ENCODE results near the gene NKX6-1.

Gene NKX6-1

DNA sequence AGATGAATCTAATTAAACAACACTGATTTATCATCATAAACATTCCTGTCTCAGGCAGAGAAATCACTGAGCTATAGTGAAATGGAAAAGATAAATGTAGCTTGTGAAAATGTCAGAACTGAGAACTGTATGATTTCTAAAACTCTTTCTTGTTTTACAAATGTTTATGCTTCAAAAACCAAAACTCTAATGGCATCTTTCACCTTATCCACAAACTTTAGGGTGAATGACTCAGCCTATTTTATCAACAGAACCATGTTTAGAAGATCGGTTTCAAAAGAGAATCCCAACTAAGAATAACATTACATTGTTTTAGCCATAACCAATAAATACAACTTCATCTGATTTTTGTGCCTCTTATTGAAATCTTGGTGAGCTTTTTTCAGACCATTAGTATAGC is 21.4 kb downstream of the NKX6-1 start:
- H3K79me2 ChIP-seq (ENCODE audit: control insufficient read depth, insufficient read depth, low read length, unreplicated experiment), result no peaks in the 10 kb centered on the region
- peaks cover 86% of the 10 kb centered on the region for H3K27me3 ChIP-seq (ENCODE audit: insufficient read depth, low read length)
- H3K27ac ChIP-seq (ENCODE audit: low read depth, low read length), result no peak overlapping the region
- no peak overlapping the region for H2AFZ ChIP-seq (ENCODE audit: low read length, unreplicated experiment)
- H3K36me3 ChIP-seq (ENCODE audit: insufficient read depth, low read length), result no peaks in the 10 kb centered on the region
- H3K4me1 ChIP-seq (ENCODE audit: control insufficient read depth, insufficient read depth, low read length, unreplicated experiment), result no peaks in the 10 kb centered on the region
- no peak overlapping the region for H3K4me3 ChIP-seq (ENCODE audit: low read depth, low read length)

- Histone ChIP-seq H3K4me1 (ENCODE audit: control insufficient read depth, insufficient read depth, low read length, unreplicated experiment) (no peaks in the 10 kb centered on the region), H3K27ac (ENCODE audit: low read depth, low read length) (no peak overlapping the region), H3K79me2 (ENCODE audit: control insufficient read depth, insufficient read depth, low read length, unreplicated experiment) (no peaks in the 10 kb centered on the region)
Observed at GRCh38 chr4:84474107-84474506, 25.0 kb downstream of the NKX6-1 start.

DNA sequence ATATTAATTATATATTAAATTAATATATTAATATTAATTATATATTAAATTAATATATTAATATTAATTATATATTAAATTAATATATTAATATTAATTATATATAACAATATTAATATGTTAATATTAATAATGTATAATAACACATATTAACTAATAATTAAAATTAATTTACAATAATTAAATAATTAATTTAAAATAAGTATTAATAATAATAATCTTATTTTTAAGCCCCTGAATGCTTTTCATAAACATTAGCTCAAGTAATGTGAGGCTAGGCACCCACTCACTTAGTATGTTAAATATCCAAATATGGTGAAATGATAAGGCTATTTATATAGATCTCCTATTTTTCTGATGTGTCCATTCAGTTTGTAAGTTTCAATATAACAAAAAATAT is 26.9 kb downstream of the NKX6-1 start:
- no peak overlapping the region for H3K4me3 ChIP-seq (ENCODE audit: low read depth, low read length)
- no peak overlapping the region for H2AFZ ChIP-seq (ENCODE audit: low read length, unreplicated experiment)

More at GRCh38 chr4:84474107-84474506, 25.0 kb downstream of the NKX6-1 start:
- Histone ChIP-seq H3K27me3 (ENCODE audit: insufficient read depth, low read length) (peaks cover 59% of the 10 kb centered on the region), H2AFZ (ENCODE audit: low read length, unreplicated experiment) (no peak overlapping the region), H3K4me3 (ENCODE audit: low read depth, low read length) (no peak overlapping the region), H3K36me3 (ENCODE audit: insufficient read depth, low read length) (no peaks in the 10 kb centered on the region)

DNA sequence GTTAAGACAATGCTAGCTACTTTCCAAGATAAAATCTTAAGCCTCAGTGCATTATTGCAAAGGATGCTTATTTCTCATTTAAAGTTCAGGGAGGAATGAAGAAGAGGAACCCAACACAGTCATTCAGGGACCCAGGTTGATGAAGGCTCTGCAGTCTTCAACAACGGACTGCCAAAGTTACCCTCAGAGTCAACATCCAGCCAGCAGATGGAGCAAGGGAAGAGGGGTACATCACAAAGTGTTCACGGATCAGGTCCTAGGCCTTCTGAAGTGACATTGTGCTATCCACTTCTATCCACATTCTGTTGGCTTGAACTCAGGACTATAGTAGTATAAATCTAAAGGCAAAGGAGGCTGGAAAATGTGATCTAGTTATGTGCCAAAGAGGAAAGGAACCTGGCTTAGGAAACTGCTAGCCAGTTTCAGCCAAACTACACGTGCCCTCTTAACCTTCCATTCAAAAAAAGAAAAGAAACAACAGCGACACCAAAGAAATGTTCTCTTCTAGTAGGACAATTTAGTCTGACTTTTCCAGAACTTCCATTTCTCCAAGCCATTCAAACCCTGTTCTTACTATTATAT is 28.8 kb downstream of the NKX6-1 start:
- no peaks in the 10 kb centered on the region for H3K79me2 ChIP-seq (ENCODE audit: control insufficient read depth, insufficient read depth, low read length, unreplicated experiment)
- no peaks in the 10 kb centered on the region for H3K4me1 ChIP-seq (ENCODE audit: control insufficient read depth, insufficient read depth, low read length, unreplicated experiment)
- no peaks in the 10 kb centered on the region for H3K36me3 ChIP-seq (ENCODE audit: insufficient read depth, low read length)
- no peak overlapping the region for H2AFZ ChIP-seq (ENCODE audit: low read length, unreplicated experiment)
- H3K27ac ChIP-seq (ENCODE audit: low read depth, low read length), result no peak overlapping the region
- H3K4me3 ChIP-seq (ENCODE audit: low read depth, low read length), result no peak overlapping the region
- peaks cover 62% of the 10 kb centered on the region for H3K27me3 ChIP-seq (ENCODE audit: insufficient read depth, low read length)

More for the DNA sequence above, 26.9 kb downstream of the NKX6-1 start:
- Histone ChIP-seq H3K27me3 (ENCODE audit: insufficient read depth, low read length) (peaks cover 59% of the 10 kb centered on the region), H3K4me1 (ENCODE audit: control insufficient read depth, insufficient read depth, low read length, unreplicated experiment) (no peaks in the 10 kb centered on the region), H3K27ac (ENCODE audit: low read depth, low read length) (no peak overlapping the region), H3K79me2 (ENCODE audit: control insufficient read depth, insufficient read depth, low read length, unreplicated experiment) (no peaks in the 10 kb centered on the region), H3K36me3 (ENCODE audit: insufficient read depth, low read length) (no peaks in the 10 kb centered on the region)

DNA sequence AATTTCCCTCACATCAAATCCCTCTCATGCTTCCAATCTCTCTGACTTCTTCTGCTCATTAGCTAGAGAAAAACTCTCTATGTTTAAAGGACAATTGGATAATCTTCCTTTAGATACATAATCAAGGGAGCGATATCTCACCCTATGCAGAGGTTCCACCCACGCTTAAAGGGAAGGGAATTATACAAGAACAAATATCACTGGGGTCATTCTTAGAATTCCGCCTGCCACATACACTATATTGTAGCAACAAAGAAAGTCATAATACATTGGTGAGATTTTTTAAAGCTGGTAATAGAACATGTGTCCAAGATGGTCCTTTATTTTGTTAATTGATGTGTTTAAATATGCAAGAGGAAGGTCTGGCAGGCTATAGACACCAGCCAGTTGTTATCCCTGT is 31.5 kb downstream of the NKX6-1 start:
- H3K27ac ChIP-seq (ENCODE audit: low read depth, low read length), result no peak overlapping the region
- no peaks in the 10 kb centered on the region for H3K79me2 ChIP-seq (ENCODE audit: control insufficient read depth, insufficient read depth, low read length, unreplicated experiment)
- no peaks in the 10 kb centered on the region for H3K36me3 ChIP-seq (ENCODE audit: insufficient read depth, low read length)
- no peak overlapping the region for H3K4me3 ChIP-seq (ENCODE audit: low read depth, low read length)
- H3K27me3 ChIP-seq (ENCODE audit: insufficient read depth, low read length), result peaks cover 50% of the 10 kb centered on the region
- no peak overlapping the region for H2AFZ ChIP-seq (ENCODE audit: low read length, unreplicated experiment)
- H3K4me1 ChIP-seq (ENCODE audit: control insufficient read depth, insufficient read depth, low read length, unreplicated experiment), result no peaks in the 10 kb centered on the region

DNA sequence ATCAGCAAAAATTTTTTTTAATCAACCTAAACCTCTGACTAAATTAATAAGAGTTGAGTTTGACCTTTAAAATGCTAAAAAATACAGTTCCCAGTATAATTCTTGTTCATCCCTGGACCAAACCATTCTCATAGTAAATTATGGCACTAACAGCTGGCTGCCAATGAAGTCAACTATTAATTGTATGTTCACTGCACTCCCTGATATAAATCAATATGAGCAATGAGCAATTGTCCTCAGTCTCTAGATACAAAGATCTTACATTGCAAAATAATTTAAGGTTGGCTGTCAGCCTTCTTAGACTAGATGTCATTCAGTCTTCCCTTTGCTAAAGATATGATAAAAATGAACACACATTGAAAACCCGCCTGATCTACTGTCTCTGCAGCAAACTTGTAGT is 39.3 kb downstream of the NKX6-1 start:
- Histone ChIP-seq H3K27ac (ENCODE audit: low read depth, low read length) (no peak overlapping the region), H3K4me3 (ENCODE audit: low read depth, low read length) (no peak overlapping the region), H3K79me2 (ENCODE audit: control insufficient read depth, insufficient read depth, low read length, unreplicated experiment) (no peaks in the 10 kb centered on the region), H3K27me3 (ENCODE audit: insufficient read depth, low read length) (peaks cover 59% of the 10 kb centered on the region), H3K36me3 (ENCODE audit: insufficient read depth, low read length) (no peaks in the 10 kb centered on the region), H2AFZ (ENCODE audit: low read length, unreplicated experiment) (no peak overlapping the region), H3K4me1 (ENCODE audit: control insufficient read depth, insufficient read depth, low read length, unreplicated experiment) (no peaks in the 10 kb centered on the region)

- H2AFZ ChIP-seq (ENCODE audit: low read length, unreplicated experiment), result no peak overlapping the region
- peaks cover 56% of the 10 kb centered on the region for H3K27me3 ChIP-seq (ENCODE audit: insufficient read depth, low read length)
- no peaks in the 10 kb centered on the region for H3K79me2 ChIP-seq (ENCODE audit: control insufficient read depth, insufficient read depth, low read length, unreplicated experiment)
- no peak overlapping the region for H3K4me3 ChIP-seq (ENCODE audit: low read depth, low read length)
- no peaks in the 10 kb centered on the region for H3K4me1 ChIP-seq (ENCODE audit: control insufficient read depth, insufficient read depth, low read length, unreplicated experiment)
- H3K27ac ChIP-seq (ENCODE audit: low read depth, low read length), result no peak overlapping the region
- H3K36me3 ChIP-seq (ENCODE audit: insufficient read depth, low read length), result no peaks in the 10 kb centered on the region
Observed at GRCh38 chr4:84456157-84456556, 42.9 kb downstream of the NKX6-1 start.

GRCh38 chr4:84455697-84456096 is 43.4 kb downstream of the NKX6-1 start:
- no peaks in the 10 kb centered on the region for H3K36me3 ChIP-seq (ENCODE audit: insufficient read depth, low read length)
- H3K4me3 ChIP-seq (ENCODE audit: low read depth, low read length), result no peak overlapping the region
- no peaks in the 10 kb centered on the region for H3K79me2 ChIP-seq (ENCODE audit: control insufficient read depth, insufficient read depth, low read length, unreplicated experiment)
- H2AFZ ChIP-seq (ENCODE audit: low read length, unreplicated experiment), result no peak overlapping the region
- H3K4me1 ChIP-seq (ENCODE audit: control insufficient read depth, insufficient read depth, low read length, unreplicated experiment), result no peaks in the 10 kb centered on the region
- peaks cover 56% of the 10 kb centered on the region for H3K27me3 ChIP-seq (ENCODE audit: insufficient read depth, low read length)
- no peak overlapping the region for H3K27ac ChIP-seq (ENCODE audit: low read depth, low read length)

DNA sequence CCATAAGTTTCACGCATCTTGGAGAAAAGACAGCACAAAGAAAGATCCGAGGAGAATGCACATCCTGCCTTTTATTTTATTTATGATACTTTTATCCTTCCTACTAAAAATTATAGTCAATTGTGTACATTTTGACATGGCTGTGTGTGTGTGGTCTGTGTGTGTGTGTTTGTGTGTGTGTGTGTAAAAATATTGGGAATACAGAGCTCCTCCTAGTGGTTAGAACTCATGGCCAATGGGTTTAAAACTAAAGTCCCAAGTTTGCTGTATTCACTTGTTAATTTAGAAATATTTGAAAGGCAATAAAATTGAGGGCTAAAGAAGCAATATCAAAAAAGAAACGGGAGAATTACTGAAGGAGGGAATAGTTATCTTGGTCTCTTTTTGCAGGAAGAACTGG is 47.5 kb downstream of the NKX6-1 start:
- peaks cover 42% of the 10 kb centered on the region for H3K27me3 ChIP-seq (ENCODE audit: insufficient read depth, low read length)
- no peaks in the 10 kb centered on the region for H3K36me3 ChIP-seq (ENCODE audit: insufficient read depth, low read length)
- H3K4me3 ChIP-seq (ENCODE audit: low read depth, low read length), result no peak overlapping the region
- H2AFZ ChIP-seq (ENCODE audit: low read length, unreplicated experiment), result no peak overlapping the region
- no peaks in the 10 kb centered on the region for H3K79me2 ChIP-seq (ENCODE audit: control insufficient read depth, insufficient read depth, low read length, unreplicated experiment)
- no peak overlapping the region for H3K27ac ChIP-seq (ENCODE audit: low read depth, low read length)
- no peaks in the 10 kb centered on the region for H3K4me1 ChIP-seq (ENCODE audit: control insufficient read depth, insufficient read depth, low read length, unreplicated experiment)

DNA sequence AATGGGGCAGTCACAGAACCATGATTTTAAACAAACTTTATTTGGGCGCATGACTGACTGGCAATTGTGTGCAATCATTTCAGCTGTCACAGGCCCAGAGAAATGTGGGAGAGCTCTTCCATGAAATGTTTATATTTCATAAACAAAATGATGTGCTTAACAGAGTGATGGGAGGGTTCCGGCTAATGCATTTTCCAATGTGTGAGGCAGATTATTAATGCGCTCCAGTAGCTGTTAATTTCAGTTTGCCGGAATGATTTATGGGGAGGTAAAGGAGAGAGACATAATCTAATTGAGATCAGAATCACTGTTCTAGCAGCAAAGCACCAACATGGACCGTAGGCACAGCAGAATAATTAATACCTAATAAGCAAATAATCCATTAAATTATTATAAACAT is 55.6 kb downstream of the NKX6-1 start:
- H3K27ac ChIP-seq (ENCODE audit: low read depth, low read length), result no peak overlapping the region
- no peaks in the 10 kb centered on the region for H3K4me1 ChIP-seq (ENCODE audit: control insufficient read depth, insufficient read depth, low read length, unreplicated experiment)
- H2AFZ ChIP-seq (ENCODE audit: low read length, unreplicated experiment), result no peak overlapping the region
- no peaks in the 10 kb centered on the region for H3K36me3 ChIP-seq (ENCODE audit: insufficient read depth, low read length)
- H3K79me2 ChIP-seq (ENCODE audit: control insufficient read depth, insufficient read depth, low read length, unreplicated experiment), result no peaks in the 10 kb centered on the region
- no peak overlapping the region for H3K4me3 ChIP-seq (ENCODE audit: low read depth, low read length)
- peaks cover 55% of the 10 kb centered on the region for H3K27me3 ChIP-seq (ENCODE audit: insufficient read depth, low read length)

DNA sequence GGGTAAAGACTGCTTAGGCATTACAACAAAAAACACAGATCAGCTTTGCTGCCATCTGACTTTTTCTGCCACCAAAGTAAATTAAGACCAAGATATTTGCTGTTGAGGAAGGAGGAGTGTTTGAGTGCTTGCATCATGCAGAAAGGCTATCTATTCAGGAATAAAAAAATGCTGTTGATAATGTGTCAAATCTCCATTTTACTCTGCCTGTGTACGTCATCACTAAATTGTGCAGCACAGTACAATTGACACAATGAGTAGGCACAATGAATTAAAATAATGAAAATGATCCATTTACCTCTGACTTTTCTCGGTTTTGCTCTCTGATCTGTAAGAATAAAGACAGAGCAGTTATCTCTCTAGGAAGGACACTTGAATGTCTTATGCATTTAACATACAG is 56.3 kb downstream of the NKX6-1 start:
- H3K4me1 ChIP-seq (ENCODE audit: control insufficient read depth, insufficient read depth, low read length, unreplicated experiment), result no peaks in the 10 kb centered on the region
- peaks cover 58% of the 10 kb centered on the region for H3K27me3 ChIP-seq (ENCODE audit: insufficient read depth, low read length)
- H3K4me3 ChIP-seq (ENCODE audit: low read depth, low read length), result no peak overlapping the region
- H3K36me3 ChIP-seq (ENCODE audit: insufficient read depth, low read length), result no peaks in the 10 kb centered on the region
- H3K27ac ChIP-seq (ENCODE audit: low read depth, low read length), result no peak overlapping the region
- no peaks in the 10 kb centered on the region for H3K79me2 ChIP-seq (ENCODE audit: control insufficient read depth, insufficient read depth, low read length, unreplicated experiment)
- H2AFZ ChIP-seq (ENCODE audit: low read length, unreplicated experiment), result no peak overlapping the region
